Pancreas (tissue), 10 donors: ENCODE data around the gene NMT2. TPM values are rescaled to one million over a fixed set of nuclear protein-coding genes. Genes with fewer than 3 reads are reported as not detected.

ENCODE experiments used
- ATAC-seq, 4 donors: fragments of 200-7000 bp; cut with Tn5 transposase; one replicate each; pipeline versions ENCODE4 v1.8.0 to v1.9.1; 2020; ENCODE audit warnings: mild to moderate bottlenecking in 4 of 4, moderate library complexity in 4 of 4
- DNase-seq, 6 donors: peaks; one replicate each; pipeline ENCODE4 v3.0.0-alpha.2; 2020
- FAIRE-seq: peaks from 2 replicates; lab custom pipeline; 2012; peaks lifted over from hg19 to GRCh38; lab: Jason Lieb, UNC
- H3K27ac ChIP-seq, 4 donors: fragments of 200-600 bp; sonication (generic); 1 replicate in 3 of 4; 2 replicates in 1 of 4; pipeline versions ENCODE4 v1.5.0 to v1.8.0; 2020
- H3K27me3 ChIP-seq, 4 donors: fragments of 200-600 bp; one replicate each; pipeline ENCODE4 v1.8.0; 2021
- H3K36me3 ChIP-seq, 3 donors: fragments of 200-600 bp; sonication (generic) in 1 of 3; one replicate each; pipeline versions ENCODE4 v1.5.0 to v1.8.0; 2020 to 2021
- H3K4me1 ChIP-seq, 3 donors: fragments of 200-600 bp; one replicate each; pipeline ENCODE4 v1.8.0; 2021
- H3K4me3 ChIP-seq, 4 donors: fragments of 200-600 bp; sonication (generic) in 2 of 4; one replicate each; pipeline versions ENCODE4 v1.5.0 to v1.8.0; 2020 to 2021
- H3K9me3 ChIP-seq, 4 donors: fragments of 200-600 bp; one replicate each; pipeline ENCODE4 v1.8.0; 2021
- WGBS, 2 donors: extraction: QIAGEN DNeasy Blood & Tissue Kit; methylation state at CpG; one replicate each; pipeline ENCODE4 v1.1.7; 2013; 5-methylcytosine and 5-hydroxymethylcytosine counted together
- intact Hi-C, 3 donors: fragments of 100-400 bp; cut with DNase I; formaldehyde crosslinking; loops; one replicate each; pipeline versions ENCODE4 v1.11.1 to v1.14.2; 2022
- polyA plus RNA-seq, 2 donors: library from polyadenylated mRNA; stranded (reverse); fragments of 200-250 nt; gene quantifications; one replicate each; pipeline ENCODE4 v1.2.3, GENCODE V29; 2013
- total RNA-seq, 6 donors: library from RNA; stranded (reverse); fragmentation: NEBNext Ultra II Directional in 4 of 6; extraction: Animal tissue kit (Norgen Biotek cat#: 25700) in 4 of 6; gene quantifications; one replicate each; pipeline versions ENCODE4 v1.2.1 to v1.2.4, GENCODE V29; 2021 to 2023
- TF ChIP-seq, protein P1 (sequence below), 4 donors: fragments of 200-600 bp; sonication (generic) in 3 of 4; IDR thresholded peaks; one replicate each; pipeline versions ENCODE4 v1.5.0 to v1.8.0; 2021; ENCODE audit warnings: antibody characterized with exemption in 4 of 4
- donor health status: healthy with polysubstance abuse.
- donor health status: DM: no; HTN: no; CAD: no; lungs with moderate emphysema.
- donor health status: DM: no; HTN: no; CAD: no.
- donor health status: control.
- donor health status: control.
- donor health status: Bipolar disorder and iron deficiency.
- donor health status: DM: yes; HTN: yes; CAD: no.
- donor health status: DM: no; HTN: no; CAD: no.
- donor health status: DM: no; HTN: no; CAD: no.
- donor health status: DM: yes; HTN: yes; CAD: no.

NMT2 gene
- total and polyA plus RNA-seq, 8 donors, result 4.7 to 13.9 (median 6.5) TPM

- intact Hi-C loops, result no loop called here
- WGBS, 2 donors, result 92 to 97% methylated on average over 11 of the region's 11 CpGs
- no peak for ATAC-seq
- Histone ChIP-seq H3K9me3 (no peaks in the 10 kb centered on the region), H3K4me3 (no peak overlapping the region), H3K4me1 (no peaks in the 10 kb centered on the region), H3K27ac (no peak overlapping the region), H3K27me3 (no peaks in the 10 kb centered on the region), H3K36me3 (peaks cover 0 to 20% (median 13%) of the 10 kb centered on the region in 3 donors)
- DNase-seq, result no peak
- FAIRE-seq, result no peak
- TF ChIP-seq, protein P1, sequence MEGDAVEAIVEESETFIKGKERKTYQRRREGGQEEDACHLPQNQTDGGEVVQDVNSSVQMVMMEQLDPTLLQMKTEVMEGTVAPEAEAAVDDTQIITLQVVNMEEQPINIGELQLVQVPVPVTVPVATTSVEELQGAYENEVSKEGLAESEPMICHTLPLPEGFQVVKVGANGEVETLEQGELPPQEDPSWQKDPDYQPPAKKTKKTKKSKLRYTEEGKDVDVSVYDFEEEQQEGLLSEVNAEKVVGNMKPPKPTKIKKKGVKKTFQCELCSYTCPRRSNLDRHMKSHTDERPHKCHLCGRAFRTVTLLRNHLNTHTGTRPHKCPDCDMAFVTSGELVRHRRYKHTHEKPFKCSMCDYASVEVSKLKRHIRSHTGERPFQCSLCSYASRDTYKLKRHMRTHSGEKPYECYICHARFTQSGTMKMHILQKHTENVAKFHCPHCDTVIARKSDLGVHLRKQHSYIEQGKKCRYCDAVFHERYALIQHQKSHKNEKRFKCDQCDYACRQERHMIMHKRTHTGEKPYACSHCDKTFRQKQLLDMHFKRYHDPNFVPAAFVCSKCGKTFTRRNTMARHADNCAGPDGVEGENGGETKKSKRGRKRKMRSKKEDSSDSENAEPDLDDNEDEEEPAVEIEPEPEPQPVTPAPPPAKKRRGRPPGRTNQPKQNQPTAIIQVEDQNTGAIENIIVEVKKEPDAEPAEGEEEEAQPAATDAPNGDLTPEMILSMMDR (IDR thresholded peaks at IDR 0.05), result no peak
Observed at GRCh38 chr10:15136129-15137035, 32.1 kb downstream of the NMT2 start.

- intact Hi-C loops, result no loop called here
- FAIRE-seq, result no peak
- WGBS, 2 donors, result 98% methylated on average over 5 of the region's 5 CpGs
Observed at GRCh38 chr10:15131330-15131729, 37.2 kb downstream of the NMT2 start.

GRCh38 chr10:15124908-15125307 is 43.6 kb downstream of the NMT2 start:
- ATAC-seq (no peak), FAIRE-seq (no peak), DNase-seq (no peak)
- Histone ChIP-seq H3K4me3 (no peak overlapping the region), H3K27me3 (no peaks in the 10 kb centered on the region), H3K27ac (no peak overlapping the region), H3K4me1 (no peaks in the 10 kb centered on the region), H3K9me3 (no peaks in the 10 kb centered on the region), H3K36me3 (peaks cover 0 to 5% (median 0%) of the 10 kb centered on the region in 3 donors)
- intact Hi-C loops, result no loop called here
- TF ChIP-seq, protein P1 (IDR thresholded peaks at IDR 0.05), result no peak
- 81 to 92% methylated on average over 3 of the region's 3 CpGs for WGBS, 2 donors

More at GRCh38 chr10:15131330-15131729, 37.2 kb downstream of the NMT2 start:
- ATAC-seq, result no peak
- H3K36me3 ChIP-seq, result peaks cover 0 to 20% (median 13%) of the 10 kb centered on the region in 3 donors
- H3K4me1 ChIP-seq, result no peaks in the 10 kb centered on the region
- H3K4me3 ChIP-seq, result no peak overlapping the region
- no peaks in the 10 kb centered on the region for H3K9me3 ChIP-seq
- H3K27me3 ChIP-seq, result no peaks in the 10 kb centered on the region
- H3K27ac ChIP-seq, result no peak overlapping the region
- no peak for DNase-seq
- TF ChIP-seq, protein P1 (IDR thresholded peaks at IDR 0.05), result no peak

GRCh38 chr10:15124190-15124589 is 44.3 kb downstream of the NMT2 start:
- ATAC-seq (no peak), FAIRE-seq (no peak), DNase-seq (no peak)
- WGBS, 2 donors, result 93 to 94% methylated on average over 9 of the region's 9 CpGs
- no peaks in the 10 kb centered on the region for H3K4me1 ChIP-seq
- H3K9me3 ChIP-seq, result no peaks in the 10 kb centered on the region
- H3K4me3 ChIP-seq, result no peak overlapping the region
- no peaks in the 10 kb centered on the region for H3K27me3 ChIP-seq
- H3K36me3 ChIP-seq, result peaks cover 0 to 5% (median 2%) of the 10 kb centered on the region in 3 donors
- intact Hi-C loops, result no loop called here
- TF ChIP-seq, protein P1 (IDR thresholded peaks at IDR 0.05), result no peak
- H3K27ac ChIP-seq, result no peak overlapping the region

DNA sequence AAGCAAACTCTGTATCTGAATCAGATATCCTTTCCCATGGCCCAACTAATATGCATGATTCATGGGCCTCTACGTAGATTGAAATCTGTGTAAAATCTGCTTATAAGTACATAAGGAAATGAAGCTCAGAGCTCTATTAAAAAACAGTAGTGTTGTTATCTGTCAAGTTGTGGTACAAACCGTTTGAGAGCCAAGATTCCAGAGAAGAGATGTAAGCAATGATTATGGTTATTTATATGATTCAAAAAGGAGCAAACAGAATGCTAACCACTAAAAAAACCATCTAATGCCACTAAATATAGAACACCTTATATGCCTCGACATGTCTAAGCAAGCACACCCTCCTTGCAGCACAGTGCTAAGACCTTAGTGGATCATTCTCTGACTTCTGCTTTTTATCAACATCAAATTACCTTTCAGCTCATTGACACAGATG is 44.7 kb downstream of the NMT2 start:
- no peaks in the 10 kb centered on the region for H3K27me3 ChIP-seq
- 64 to 69% methylated on average over 3 of the region's 3 CpGs for WGBS, 2 donors
- H3K4me3 ChIP-seq, result no peak overlapping the region
- H3K9me3 ChIP-seq, result no peaks in the 10 kb centered on the region
- no peak overlapping the region for H3K27ac ChIP-seq
- ATAC-seq (no peak), FAIRE-seq (no peak), DNase-seq (no peak)
- TF ChIP-seq, protein P1 (IDR thresholded peaks at IDR 0.05), result no peak
- intact Hi-C loops, result no loop called here
- no peaks in the 10 kb centered on the region for H3K4me1 ChIP-seq
- peaks cover 0 to 6% (median 5%) of the 10 kb centered on the region in 3 donors for H3K36me3 ChIP-seq
